CD4-positive, alpha-beta T cell treated with Interleukin-10 for 1 hour (primary cell): ENCODE data around the gene TAS2R19.
"Not testable (repeated sequence)": the region's sequence is repeated elsewhere in the genome, so short reads cannot be mapped to it uniquely, and the experiment has no call there.

Source experiments
- DNase-seq: peaks from one replicate; pipeline ENCODE4 v3.0.0-alpha.2; 2020

The TAS2R19 gene, protein sequence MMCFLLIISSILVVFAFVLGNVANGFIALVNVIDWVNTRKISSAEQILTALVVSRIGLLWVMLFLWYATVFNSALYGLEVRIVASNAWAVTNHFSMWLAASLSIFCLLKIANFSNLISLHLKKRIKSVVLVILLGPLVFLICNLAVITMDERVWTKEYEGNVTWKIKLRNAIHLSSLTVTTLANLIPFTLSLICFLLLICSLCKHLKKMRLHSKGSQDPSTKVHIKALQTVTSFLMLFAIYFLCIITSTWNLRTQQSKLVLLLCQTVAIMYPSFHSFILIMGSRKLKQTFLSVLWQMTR

DNA sequence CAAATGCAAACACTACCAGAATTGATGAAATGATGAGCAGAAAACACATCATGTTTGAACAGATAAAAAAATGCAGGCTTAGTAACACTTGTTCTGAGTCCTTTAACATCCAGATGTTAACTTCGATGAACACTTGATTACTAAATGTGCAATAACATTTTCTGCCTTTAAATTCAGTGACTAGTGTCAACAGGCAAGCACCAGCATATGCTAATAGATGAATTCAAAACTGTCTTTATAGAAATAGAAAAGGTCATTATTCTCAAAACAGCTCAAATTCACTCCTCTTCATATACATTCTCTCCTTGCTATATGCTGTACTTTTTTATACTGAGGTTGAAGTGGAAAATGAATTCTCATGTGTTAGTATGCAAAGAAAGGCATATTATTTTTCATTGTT, at the start of gene TAS2R19:
Gene TAS2R19, minus strand, starts transcription at position 101 of the 400 bp plus-strand sequence. Its CDS starts 49 bp downstream, at position 52.
- no peak for DNase-seq

DNA sequence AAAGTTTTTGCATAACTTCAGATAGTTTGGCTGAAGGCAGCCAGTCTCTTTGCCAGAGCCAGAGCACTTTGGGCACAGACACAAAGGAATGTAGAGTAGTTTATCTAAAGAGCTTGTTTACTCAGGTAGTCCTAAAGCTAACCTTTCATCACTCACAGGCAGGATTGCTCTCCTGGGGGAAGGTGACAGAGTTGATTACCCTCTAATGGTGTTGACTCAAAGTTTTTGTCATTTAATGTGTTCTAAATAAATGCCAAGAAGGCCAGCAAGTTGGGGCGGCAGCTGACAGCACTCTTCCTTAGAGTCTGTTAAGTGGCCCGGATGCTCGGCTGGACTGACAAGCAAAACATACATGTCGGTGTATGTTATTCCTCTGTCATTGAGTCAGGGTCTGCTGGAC, 49.0 kb upstream of the TAS2R19 start:
- no peak for DNase-seq

DNA sequence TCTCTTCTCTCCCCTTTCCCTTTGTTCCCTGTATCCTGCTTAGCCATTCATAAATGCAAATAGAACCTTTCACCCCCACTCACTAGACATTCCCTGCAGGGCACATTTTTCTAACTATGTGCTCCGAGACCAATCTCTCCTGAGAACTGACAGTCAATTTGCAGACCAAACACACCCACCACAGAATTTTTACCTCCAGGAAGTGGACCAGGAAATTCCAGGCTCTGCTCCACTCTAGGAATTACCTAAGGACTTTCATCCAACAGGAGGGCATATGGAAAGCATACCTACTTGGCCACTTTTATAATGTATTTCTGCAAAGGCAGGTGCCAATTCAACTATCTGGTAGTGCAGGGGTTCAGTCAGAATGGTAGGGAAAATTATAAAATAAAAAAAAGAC, 48.6 kb upstream of the TAS2R19 start:
- no peak for DNase-seq

- DNase-seq, result no peak
These were observed 47.5 kb upstream of the TAS2R19 start for GRCh38 chr12:11069854-11070365.

GRCh38 chr12:11067514-11067913, 45.1 kb upstream of the TAS2R19 start:
- DNase-seq, result no peak

DNA sequence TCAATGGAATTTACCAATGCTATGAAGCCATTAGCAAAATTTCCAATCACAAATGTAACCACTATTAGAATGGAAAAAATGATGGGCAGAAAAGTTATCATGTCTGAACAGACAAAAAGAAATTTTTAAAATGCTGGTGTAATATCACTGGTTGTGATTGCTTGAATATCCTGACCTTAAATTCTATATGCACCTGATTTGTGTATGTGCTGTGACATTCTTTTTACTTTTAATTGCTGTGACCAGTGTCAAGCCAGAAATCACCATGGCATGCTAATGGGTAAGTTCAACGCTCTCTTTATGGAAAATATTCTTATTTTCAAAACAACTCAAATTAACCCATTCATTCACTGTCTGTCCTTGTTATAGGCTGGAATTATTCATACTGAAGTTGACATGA, 39.8 kb upstream of the TAS2R19 start, which contains the start of gene TAS2R46:
Gene TAS2R46, minus strand, starts transcription at position 101 of the 400 bp plus-strand sequence. Its CDS starts 0 bp downstream, at position 101.
- DNase-seq, result not testable (repeated sequence)

GRCh38 chr12:11059784-11060183, 37.4 kb upstream of the TAS2R19 start:
- DNase-seq, result no peak

DNA sequence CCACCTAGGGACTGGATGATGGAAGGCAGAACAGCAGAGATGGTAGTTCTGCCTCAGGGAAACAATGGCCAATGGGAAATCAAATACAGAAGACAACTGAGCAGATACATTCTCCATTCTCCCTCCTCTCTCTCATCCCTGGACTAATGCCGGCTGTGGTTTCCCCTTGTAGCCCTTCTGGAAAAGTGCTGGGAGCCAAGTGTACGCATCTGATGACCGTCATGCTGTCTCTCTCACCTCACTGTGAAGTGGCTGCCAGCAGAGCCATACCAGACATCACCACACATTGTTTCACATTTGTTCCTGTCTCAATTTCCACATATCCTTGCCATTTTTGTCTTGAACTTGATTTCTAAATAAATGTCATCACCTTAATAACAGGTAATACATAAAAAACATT, 36.6 kb upstream of the TAS2R19 start:
- no peak for DNase-seq

DNA sequence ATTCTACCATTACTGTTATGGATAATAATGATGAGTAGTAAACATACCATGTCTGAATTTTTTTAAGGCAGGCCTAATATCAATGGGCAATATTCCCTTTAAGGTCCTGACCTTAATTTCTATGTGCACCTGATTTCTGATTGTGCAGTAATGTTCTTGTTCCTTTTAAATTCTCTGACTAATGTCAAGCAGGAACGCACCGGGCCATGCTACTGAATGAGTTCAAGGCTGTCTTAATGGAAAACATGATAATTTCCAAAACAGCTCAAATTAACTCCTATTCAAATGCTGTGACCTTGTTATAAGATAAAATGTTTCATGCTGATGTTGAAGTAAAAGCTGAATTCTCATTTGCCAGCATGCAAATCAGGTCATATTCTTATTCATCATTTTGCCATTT, 32.9 kb upstream of the TAS2R19 start:
- DNase-seq, result no peak

DNA sequence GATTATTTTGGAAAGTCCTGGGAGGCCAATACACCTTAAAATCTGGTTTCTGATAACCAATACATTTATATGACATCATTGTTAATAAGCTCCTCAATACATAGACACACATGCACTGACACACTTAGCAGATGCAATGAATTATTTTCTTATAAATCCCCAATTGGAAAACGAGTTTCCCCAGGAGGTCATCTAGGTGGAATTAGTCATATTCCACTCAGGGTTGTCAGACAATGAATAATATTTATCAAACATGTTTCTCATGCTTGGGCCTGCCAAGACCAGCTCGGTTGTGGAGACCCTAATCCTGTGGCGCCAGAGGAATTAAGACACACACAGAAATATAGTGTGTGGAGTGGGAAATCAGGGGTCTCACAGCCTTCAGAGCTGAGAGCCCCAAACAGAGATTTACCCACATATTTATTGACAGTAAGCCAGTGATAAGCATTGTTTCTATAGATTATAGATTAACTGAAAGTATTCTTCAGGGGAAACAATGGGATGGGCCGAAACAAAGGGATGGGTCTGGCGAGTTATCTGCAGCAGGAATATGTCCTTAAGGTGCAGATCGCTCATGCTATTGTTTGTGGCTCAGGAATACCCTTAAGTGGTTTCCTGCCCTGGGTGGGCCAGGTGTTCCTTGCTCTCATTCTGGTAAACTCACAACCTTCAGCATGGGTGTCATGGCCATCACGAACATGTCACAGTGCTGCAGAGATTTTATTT, 27.5 kb upstream of the TAS2R19 start:
- not testable (repeated sequence) for DNase-seq

- DNase-seq, result not testable (repeated sequence)
These were observed 18.9 kb upstream of the TAS2R19 start for GRCh38 chr12:11041366-11041765.

DNA sequence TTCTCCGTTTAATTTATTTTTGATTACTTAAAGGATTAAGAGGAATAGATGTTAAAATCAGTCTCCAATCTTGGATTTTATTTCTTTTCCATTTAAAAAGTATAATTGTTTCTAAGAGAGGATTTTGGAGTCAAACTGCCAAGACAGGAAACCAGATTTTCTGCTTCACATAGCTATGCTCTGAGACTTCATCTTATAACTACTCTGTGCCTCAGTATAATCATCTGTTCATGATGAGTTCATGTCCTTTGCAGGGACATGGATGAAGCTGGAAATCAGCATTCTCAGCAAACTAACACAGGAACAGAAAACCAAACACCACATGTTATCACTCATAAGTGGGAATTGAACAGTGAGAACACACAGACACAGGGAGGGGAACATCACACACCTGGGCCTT, 17.7 kb upstream of the TAS2R19 start:
- no peak for DNase-seq

- no peak for DNase-seq
These were observed 16.8 kb upstream of the TAS2R19 start for GRCh38 chr12:11039171-11039570.

DNA sequence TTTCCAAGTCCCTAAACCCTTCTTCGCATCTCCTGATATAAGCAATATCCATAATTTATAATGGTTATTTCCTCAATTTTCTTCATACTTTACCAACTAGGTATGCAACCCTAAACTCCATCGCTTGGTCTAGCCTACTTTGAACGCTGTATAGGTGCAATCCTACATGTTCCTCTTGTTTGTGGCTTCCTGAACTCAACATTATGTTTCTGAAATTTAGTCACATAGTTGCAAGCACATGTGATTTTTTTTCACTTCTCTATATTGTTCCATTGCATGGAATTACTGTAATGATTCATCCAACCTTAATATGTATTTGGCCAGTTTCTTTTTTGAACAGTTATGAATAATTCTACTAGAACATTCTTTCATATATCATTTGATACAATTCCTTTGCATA, 11.5 kb upstream of the TAS2R19 start:
- DNase-seq, result not testable (repeated sequence)

- DNase-seq, result no peak
These were observed 8.9 kb upstream of the TAS2R19 start, which contains the start of gene TAS2R31 for GRCh38 chr12:11031307-11031706. Gene TAS2R31, minus strand, starts transcription at chr12:11031407. Its CDS starts 72 bp downstream, at chr12:11031335.

GRCh38 chr12:11026118-11026517, 3.7 kb upstream of the TAS2R19 start:
- DNase-seq, result no peak

- DNase-seq, result no peak
These were observed 967 bp upstream of the TAS2R19 start for GRCh38 chr12:11023387-11023786.

DNA sequence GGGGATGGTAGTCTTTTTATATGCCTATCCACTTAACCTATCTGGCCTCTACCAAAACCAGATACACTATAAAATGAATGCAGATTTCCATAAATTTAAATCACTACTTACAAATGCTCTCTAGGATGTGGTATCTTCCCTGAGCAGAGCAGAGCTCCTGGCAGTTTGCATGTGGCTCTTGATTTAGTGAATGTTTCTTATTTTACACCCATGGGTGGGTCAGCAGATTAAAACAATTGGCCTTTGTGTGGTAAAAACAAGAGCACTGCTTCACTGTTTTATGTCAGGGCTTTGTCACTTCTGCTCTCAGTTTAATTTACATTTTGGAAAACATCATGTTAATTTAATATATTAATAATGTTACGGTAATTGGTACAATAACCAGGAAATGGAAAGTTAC, 5.5 kb downstream of the TAS2R19 start:
- no peak for DNase-seq

DNA sequence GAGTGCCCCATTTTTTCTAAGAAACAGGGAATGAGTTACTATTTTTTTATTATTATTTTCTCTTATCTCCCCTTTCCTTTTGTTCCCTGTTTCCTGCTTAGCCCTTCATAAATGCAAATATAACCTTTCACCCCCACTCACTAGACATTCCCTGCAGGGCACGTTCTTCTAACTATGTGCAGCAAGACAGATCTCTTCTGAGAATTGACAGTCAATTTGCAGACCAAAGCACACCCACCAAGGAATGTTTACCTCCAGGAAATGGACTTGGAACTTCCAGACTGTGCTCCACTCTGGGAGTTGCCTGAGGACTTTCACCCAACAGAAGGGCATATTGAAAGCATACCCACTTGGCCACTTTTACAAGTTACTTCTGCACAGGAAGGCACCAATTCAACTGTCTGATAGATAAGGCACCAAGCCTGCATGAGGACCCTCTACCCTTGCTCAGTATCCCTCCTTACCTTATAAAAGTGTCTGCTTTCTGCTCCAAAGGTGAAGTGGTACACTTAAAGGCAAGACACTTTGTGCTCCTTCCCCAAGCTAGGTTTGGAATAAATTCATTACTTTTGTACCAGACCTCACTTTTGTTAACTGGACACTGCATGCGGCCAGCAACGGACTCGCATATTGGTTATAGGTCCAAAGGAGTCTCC, 6.5 kb downstream of the TAS2R19 start:
- DNase-seq, result no peak

GRCh38 chr12:11014234-11014633, 8.2 kb downstream of the TAS2R19 start:
- no peak for DNase-seq

DNA sequence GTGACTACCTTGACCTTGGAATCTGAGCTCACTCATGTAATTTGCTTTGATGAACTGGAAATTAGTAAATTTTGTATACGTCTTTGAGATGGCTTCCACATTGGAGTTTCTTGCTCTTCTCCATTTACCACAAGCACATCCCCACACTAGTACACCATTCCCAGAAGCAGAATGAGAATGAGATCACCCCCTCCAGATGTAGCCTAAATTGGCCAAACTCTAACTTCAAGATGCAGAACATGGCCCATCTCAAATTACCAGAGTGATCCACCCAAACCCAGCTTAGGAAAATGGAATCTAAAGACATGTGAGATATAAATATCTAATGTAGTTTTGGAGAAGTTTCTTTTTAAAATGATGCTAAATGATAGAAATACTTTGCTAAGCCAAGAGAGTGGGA, 14.8 kb downstream of the TAS2R19 start:
- no peak for DNase-seq

- DNase-seq, result no peak
These were observed 24.2 kb downstream of the TAS2R19 start, which contains the start of gene TAS2R20 for GRCh38 chr12:10998204-10998603. Gene TAS2R20, minus strand, starts transcription at chr12:10998304. Its CDS starts 429 bp downstream, at chr12:10997875.

DNA sequence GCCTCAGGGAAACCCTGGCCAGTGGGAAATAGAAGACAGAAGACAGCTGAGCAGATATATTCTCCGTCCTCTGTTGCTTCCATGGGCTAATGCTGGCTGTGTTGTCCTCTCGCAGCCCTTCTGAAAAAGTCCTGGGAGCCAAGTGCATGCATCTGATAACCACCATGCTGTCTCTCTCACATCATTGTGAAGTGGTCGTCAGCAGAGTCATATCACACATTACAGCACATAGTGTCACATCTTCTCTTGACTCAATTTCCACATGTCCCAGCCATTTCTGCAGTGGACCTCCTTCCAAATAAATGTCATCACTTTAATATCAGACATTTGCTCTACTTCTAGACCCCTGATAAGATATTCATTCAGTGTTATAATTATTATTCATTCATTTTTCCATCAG, 28.1 kb downstream of the TAS2R19 start:
- DNase-seq, result no peak
